ENCODE data around the gene FGFBP3. TPM values are rescaled to one million over a fixed set of nuclear protein-coding genes. Genes with fewer than 3 reads are reported as not detected.

The FGFBP3 gene
- total RNA-seq, 1 experiment from 2014 or later, result 0.68 TPM

DNA sequence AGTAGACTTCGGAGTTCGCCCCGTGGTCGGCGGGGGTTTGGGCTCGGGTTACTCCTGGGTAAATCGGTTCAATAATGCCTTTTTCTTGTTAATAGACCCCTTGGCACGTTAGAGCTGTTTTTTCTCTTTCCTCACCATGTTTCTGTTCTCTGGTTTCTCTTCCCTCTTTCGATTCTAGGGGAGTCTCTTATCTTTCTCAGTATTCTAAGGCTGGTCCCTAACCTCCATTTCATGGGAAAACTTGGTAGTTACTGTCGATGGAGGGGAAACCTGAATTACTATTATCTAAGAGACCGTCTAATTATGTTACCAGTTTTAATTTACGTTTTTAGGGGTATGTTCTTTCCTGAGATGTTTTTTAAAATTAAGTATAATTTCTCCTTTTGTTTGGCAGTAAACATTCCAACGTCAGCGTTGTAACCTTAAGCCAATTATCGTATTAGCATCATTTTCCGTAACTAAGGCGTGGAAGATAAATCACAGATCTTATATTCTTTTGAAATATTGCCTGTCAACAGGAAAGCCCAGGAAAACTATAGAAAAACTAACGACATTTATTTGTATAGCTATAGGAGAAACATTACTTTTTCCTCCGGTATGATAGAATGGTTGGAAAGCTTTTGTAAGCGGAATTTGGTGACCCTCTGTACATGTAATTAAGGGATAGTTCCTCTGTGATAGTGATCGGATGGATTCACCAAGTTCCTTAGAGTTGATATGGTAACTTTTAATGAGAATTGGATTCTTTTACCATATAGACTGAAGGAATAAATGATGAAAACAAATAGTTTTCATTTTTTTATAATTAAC, 15.1 kb upstream of the FGFBP3 start:
- Histone ChIP-seq H2AFZ (peak overlapping the region; percentile 97), H3K27me3 (ENCODE audit: insufficient read depth, low read depth) (no peaks in the 10 kb centered on the region), H3F3A (ENCODE audit: insufficient read depth, low read depth) (no peaks in the 10 kb centered on the region), H3K4me1 (replicated peaks; ENCODE audit: insufficient read depth) (peaks cover 5% of the 10 kb centered on the region; the same call in 1 of the 2 replicates), H4K20me1 (ENCODE audit: insufficient read depth) (no peaks in the 10 kb centered on the region; the same call in 1 of the 2 replicates), H3K36me3 (ENCODE audit: low read depth) (no peaks in the 10 kb centered on the region), H3K4me2 (peak overlapping the region; percentile 86), H3K79me2 (ENCODE audit: low read depth) (peaks cover 57% of the 10 kb centered on the region), H3K4me3 (peak overlapping the region; percentile 93), H3K9me3 (ENCODE audit: insufficient read depth, low read depth) (no peaks in the 10 kb centered on the region), H3K27ac (no peak overlapping the region; the same call in 1 of the 2 replicates), H3K9me2 (ENCODE audit: insufficient read depth) (no peaks in the 10 kb centered on the region)
- no TSS peak for BruUV-seq (replicated peaks)
- no peak for DNase-seq
- intact Hi-C loops (cut with micrococcal nuclease; ENCODE audit: unreplicated experiment), result no loop called here
- TF ChIP-seq, protein P1, sequence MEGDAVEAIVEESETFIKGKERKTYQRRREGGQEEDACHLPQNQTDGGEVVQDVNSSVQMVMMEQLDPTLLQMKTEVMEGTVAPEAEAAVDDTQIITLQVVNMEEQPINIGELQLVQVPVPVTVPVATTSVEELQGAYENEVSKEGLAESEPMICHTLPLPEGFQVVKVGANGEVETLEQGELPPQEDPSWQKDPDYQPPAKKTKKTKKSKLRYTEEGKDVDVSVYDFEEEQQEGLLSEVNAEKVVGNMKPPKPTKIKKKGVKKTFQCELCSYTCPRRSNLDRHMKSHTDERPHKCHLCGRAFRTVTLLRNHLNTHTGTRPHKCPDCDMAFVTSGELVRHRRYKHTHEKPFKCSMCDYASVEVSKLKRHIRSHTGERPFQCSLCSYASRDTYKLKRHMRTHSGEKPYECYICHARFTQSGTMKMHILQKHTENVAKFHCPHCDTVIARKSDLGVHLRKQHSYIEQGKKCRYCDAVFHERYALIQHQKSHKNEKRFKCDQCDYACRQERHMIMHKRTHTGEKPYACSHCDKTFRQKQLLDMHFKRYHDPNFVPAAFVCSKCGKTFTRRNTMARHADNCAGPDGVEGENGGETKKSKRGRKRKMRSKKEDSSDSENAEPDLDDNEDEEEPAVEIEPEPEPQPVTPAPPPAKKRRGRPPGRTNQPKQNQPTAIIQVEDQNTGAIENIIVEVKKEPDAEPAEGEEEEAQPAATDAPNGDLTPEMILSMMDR (conservative IDR thresholded peaks at IDR 0.05), result no peak
- TF ChIP-seq EZH2 (IDR thresholded peaks at IDR 0.05; ENCODE audit: low read depth), result no peak
- ChIA-PET CTCF (interaction anchor here (0.6 kb wide), 1 partner anchor 62 kb away, joined by 3 read pairs; no protein-coding TSS in a partner anchor), POLR2A (ENCODE audit: unreplicated experiment) (interaction anchor here (0.6 kb wide), 1 partner anchor 804 kb away, joined by 3 read pairs; no protein-coding TSS in a partner anchor)

DNA sequence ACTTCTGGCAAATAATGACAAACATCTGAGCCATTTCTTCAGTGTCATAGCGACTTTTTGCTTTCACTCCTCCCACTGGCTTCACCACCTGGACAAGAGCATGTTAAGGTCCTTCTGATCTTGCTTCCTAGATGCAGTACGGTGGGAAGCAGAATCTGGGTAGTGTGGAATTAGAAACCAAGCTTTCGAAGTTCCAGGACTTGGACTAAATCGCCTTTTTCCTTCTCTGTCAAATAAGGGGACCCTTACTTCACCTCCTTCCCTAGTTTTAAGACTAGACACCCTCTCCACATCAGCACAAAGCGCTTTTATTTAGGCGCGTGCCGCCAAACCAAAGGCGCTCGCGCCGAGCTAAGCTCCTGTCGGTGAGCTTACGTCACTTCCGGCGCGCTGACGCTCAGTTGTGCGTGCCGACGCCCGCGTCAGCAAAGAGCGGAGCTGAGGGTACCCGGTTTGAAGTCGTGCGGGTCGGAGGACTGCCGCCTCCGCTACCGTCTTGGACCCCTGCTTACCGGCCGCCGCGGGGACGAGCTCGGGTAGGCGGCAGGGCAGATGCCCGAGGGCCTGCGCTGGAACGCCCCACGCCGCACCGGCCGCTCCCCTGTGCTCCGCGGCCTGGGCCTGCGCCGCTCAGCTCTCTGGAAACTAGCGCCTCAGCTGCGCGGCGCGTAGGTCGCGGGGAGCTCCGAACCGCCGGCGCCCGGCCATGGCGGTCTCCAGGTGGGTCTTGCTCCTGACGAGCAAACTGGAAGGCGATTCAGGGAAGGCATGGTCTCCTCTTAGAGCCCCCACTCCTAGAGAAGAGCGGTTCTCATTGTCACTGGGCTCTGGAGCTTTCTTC, 14.3 kb upstream of the FGFBP3 start, which contains the start of gene BTAF1:
Gene BTAF1, plus strand, starts transcription at position 400 of the 841 bp plus-strand sequence. Its CDS starts 307 bp downstream, at position 707.
- peak within 1 kb of the TSS; percentile 93 for H3K4me3 ChIP-seq
- no peaks in the 10 kb centered on the region for H3K9me2 ChIP-seq (ENCODE audit: insufficient read depth)
- no peaks in the 10 kb centered on the region for H4K20me1 ChIP-seq (ENCODE audit: insufficient read depth)
- H3K4me1 ChIP-seq (replicated peaks; ENCODE audit: insufficient read depth), result peaks cover 5% of the 10 kb centered on the region; the same call in 1 of the 2 replicates
- H3K4me2 ChIP-seq, result peak within 1 kb of the TSS; percentile 86
- H3K27me3 ChIP-seq (ENCODE audit: insufficient read depth, low read depth), result no peaks in the 10 kb centered on the region
- TF ChIP-seq EZH2 (IDR thresholded peaks at IDR 0.05; ENCODE audit: low read depth), result no peak
- TF ChIP-seq, protein P1 (conservative IDR thresholded peaks at IDR 0.05), result no peak
- CTCF ChIA-PET, result no interaction called here
- H3K79me2 ChIP-seq (ENCODE audit: low read depth), result peaks cover 49% of the 10 kb centered on the region
- H3F3A ChIP-seq (ENCODE audit: insufficient read depth, low read depth), result no peaks in the 10 kb centered on the region
- intact Hi-C loops (cut with micrococcal nuclease; ENCODE audit: unreplicated experiment), result no loop called here
- peak within 1 kb of the TSS; percentile 82 for H3K27ac ChIP-seq
- peak within 1 kb of the TSS; percentile 97 for H2AFZ ChIP-seq
- BruUV-seq (replicated peaks), result TSS peak; percentile 96
- peak; percentile 68 to 77 for DNase-seq
- H3K36me3 ChIP-seq (ENCODE audit: low read depth), result no peaks in the 10 kb centered on the region
- no peaks in the 10 kb centered on the region for H3K9me3 ChIP-seq (ENCODE audit: insufficient read depth, low read depth)
- POLR2A ChIA-PET (ENCODE audit: unreplicated experiment), result interaction anchor here (0.5 to 0.6 kb wide), 7 partner anchors 51 to 1147 kb away, joined by 3 to 14 read pairs (median 5); no protein-coding TSS in a partner anchor

DNA sequence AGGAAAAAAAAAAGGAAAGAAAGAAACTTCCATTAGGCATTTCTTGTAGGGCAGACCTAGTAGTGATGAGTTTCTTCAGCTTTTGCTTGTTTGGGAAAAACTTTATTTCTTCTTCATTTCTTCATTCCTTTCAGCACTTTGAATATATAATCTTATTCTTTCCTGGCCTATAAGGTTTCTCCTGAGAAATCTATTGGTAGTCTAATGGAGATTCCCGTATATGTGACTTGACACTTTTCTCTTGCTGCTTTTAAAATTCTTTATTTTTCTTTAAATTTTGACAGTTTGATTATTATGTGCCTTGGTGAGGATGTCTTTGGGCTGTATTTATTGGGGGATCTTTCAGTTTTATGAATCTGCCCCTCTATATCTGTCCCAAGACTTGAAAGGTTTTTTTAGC, 10.4 kb upstream of the FGFBP3 start:
- H3K79me2 ChIP-seq (ENCODE audit: low read depth), result peaks cover 10% of the 10 kb centered on the region
- peaks cover 5% of the 10 kb centered on the region; the same call in 1 of the 2 replicates for H3K4me1 ChIP-seq (replicated peaks; ENCODE audit: insufficient read depth)
- no peak overlapping the region for H2AFZ ChIP-seq
- H3K4me3 ChIP-seq, result no peak overlapping the region
- no peaks in the 10 kb centered on the region for H3K36me3 ChIP-seq (ENCODE audit: low read depth)
- no peaks in the 10 kb centered on the region for H3F3A ChIP-seq (ENCODE audit: insufficient read depth, low read depth)
- no peak for DNase-seq
- H3K27ac ChIP-seq, result no peak overlapping the region
- no peaks in the 10 kb centered on the region for H3K9me3 ChIP-seq (ENCODE audit: insufficient read depth, low read depth)
- ChIA-PET CTCF (no interaction called here), POLR2A (ENCODE audit: unreplicated experiment) (no interaction called here)
- no peaks in the 10 kb centered on the region for H4K20me1 ChIP-seq (ENCODE audit: insufficient read depth)
- H3K4me2 ChIP-seq, result no peak overlapping the region
- TF ChIP-seq, protein P1 (conservative IDR thresholded peaks at IDR 0.05), result no peak
- TF ChIP-seq EZH2 (IDR thresholded peaks at IDR 0.05; ENCODE audit: low read depth), result no peak
- intact Hi-C loops (cut with micrococcal nuclease; ENCODE audit: unreplicated experiment), result loop anchor here (10.0 kb wide), 2 partner anchors 515 to 1035 kb away; no protein-coding TSS in a partner anchor
- H3K27me3 ChIP-seq (ENCODE audit: insufficient read depth, low read depth), result no peaks in the 10 kb centered on the region
- H3K9me2 ChIP-seq (ENCODE audit: insufficient read depth), result no peaks in the 10 kb centered on the region
- no TSS peak for BruUV-seq (replicated peaks)
